GM12891 (cell line): ENCODE data around the gene SNCA.

Experiments
- POLR2A ChIP-seq: IDR thresholded peaks from 2 replicates; pipeline ENCODE4 v1.6.1; 2011; ENCODE audit warnings: low read depth, low read length, control low read depth
- POLR2AphosphoS5 ChIP-seq: IDR thresholded peaks from 2 replicates; pipeline ENCODE4 v1.6.1; 2011; ENCODE audit warnings: low read depth, low read length, control low read depth
- SPI1 ChIP-seq: IDR thresholded peaks from 2 replicates; pipeline ENCODE4 v1.6.1; 2011; ENCODE audit warnings: low read depth, low read length, control low read depth
- TAF1 ChIP-seq: IDR thresholded peaks from 2 replicates; pipeline ENCODE4 v1.6.1; 2011; ENCODE audit warnings: low read depth, low read length, control low read depth

DNA sequence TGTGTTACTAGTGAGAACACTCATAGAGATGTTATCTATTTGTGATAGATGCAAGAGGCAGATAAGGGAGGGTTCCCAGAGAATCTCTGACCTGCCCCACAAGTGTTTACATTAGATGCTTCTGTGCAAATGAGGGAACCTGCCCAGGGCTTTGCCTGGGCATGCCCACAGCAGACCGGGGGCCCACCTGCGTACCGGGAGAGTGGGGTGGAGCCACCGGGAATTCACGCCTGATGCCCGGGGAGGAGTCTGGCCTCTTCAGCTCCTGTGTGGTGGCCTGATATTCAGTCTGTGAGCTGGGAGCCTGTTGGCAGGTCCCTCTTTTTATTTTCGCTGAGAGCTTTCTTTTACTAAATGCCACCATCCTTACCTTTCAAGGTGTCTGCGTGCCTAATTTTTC is 155.7 kb downstream of the SNCA start:
- no peak for TF ChIP-seq POLR2A
- no peak for TF ChIP-seq TAF1
- no peak for TF ChIP-seq POLR2AphosphoS5
- TF ChIP-seq SPI1 = no peak
